ENCODE data around the gene DHCR7.

GRCh38 chr11:71485466-71485865 is 37.3 kb upstream of the DHCR7 start:
- TF ChIP-seq CTCF (IDR thresholded peaks at IDR 0.05) (no peak), ZFX (IDR thresholded peaks at IDR 0.05; ENCODE audit: borderline replicate concordance) (no peak)

Measured in 22Rv1 (cell line).